Thoracic aorta (tissue), 2 donors: ENCODE measurements around the gene DZIP1. TPM values are rescaled to one million over a fixed set of nuclear protein-coding genes. Genes with fewer than 3 reads are reported as not detected.

Source experiments
- ATAC-seq: fragments of 150-250 bp; one replicate; pipeline ENCODE4 v1.8.0; 2017; ENCODE audit warnings: low read depth; ENCODE audit not compliant: insufficient number of reproducible peaks, low FRiP score
- DNase-seq: peaks from one replicate; pipeline ENCODE4 v3.0.0-alpha.2; 2020; ENCODE audit warnings: low spot score
- H3K27ac ChIP-seq, 2 donors: fragments of 200-600 bp; sonication (generic); 1 replicate in 1 of 2; 2 replicates in 1 of 2; pipeline ENCODE4 v1.5.1; 2016; ENCODE audit warnings: mild to moderate bottlenecking in 2 of 2, moderate library complexity in 2 of 2
- H3K27me3 ChIP-seq: fragments of 200-600 bp; sonication (generic); replicated peaks from 2 replicates; pipeline ENCODE4 v1.6.0; 2016; ENCODE audit warnings: mild to moderate bottlenecking; ENCODE audit not compliant: insufficient read depth
- H3K36me3 ChIP-seq: fragments of 200-600 bp; sonication (generic); one replicate; pipeline ENCODE4 v1.5.1; 2016
- H3K4me1 ChIP-seq, 2 donors: fragments of 200-600 bp; sonication (generic); 1 replicate in 1 of 2; 2 replicates in 1 of 2; pipeline versions ENCODE4 v1.5.1 to v1.6.0; 2016; ENCODE audit warnings: low read depth in 2 of 2, mild to moderate bottlenecking in 1 of 2; ENCODE audit not compliant: control insufficient read depth in 1 of 2
- H3K4me3 ChIP-seq: fragments of 200-600 bp; sonication (generic); 2 replicates; pipeline ENCODE4 v1.5.1; 2016; ENCODE audit warnings: mild to moderate bottlenecking
- H3K9me3 ChIP-seq: fragments of 200-600 bp; sonication (generic); 2 replicates; pipeline ENCODE4 v1.5.1; 2016
- CTCF ChIP-seq: fragments of 200-600 bp; sonication (generic); IDR thresholded peaks from one replicate; pipeline ENCODE4 v1.5.1; 2019; ENCODE audit warnings: antibody characterized with exemption
- total RNA-seq, 2 donors: library from RNA; depleted of rRNA; stranded (reverse); fragments of >200 nt; gene quantifications; one replicate each; pipeline versions ENCODE4 v1.1.0 to v1.2.3, GENCODE V29; 2016

The DZIP1 gene
- total RNA-seq, 2 donors from 2014 or later = 24.5 to 26.0 TPM

- Histone ChIP-seq H3K4me3 (no peak overlapping the region), H3K4me1 (no peaks in the 10 kb centered on the region), H3K9me3 (no peaks in the 10 kb centered on the region), H3K36me3 (peaks cover 17% of the 10 kb centered on the region), H3K27ac (no peak overlapping the region), H3K27me3 (no peaks in the 10 kb centered on the region)
- no peak for ATAC-seq
- no peak for TF ChIP-seq CTCF
- DNase-seq = no peak
Observed at GRCh38 chr13:95620825-95621498, 23.5 kb downstream of the DZIP1 start.

- no peak for DNase-seq
- no peak for TF ChIP-seq CTCF
- Histone ChIP-seq H3K27ac (no peak overlapping the region), H3K9me3 (no peaks in the 10 kb centered on the region), H3K4me3 (no peak overlapping the region), H3K36me3 (peaks cover 17% of the 10 kb centered on the region), H3K27me3 (no peaks in the 10 kb centered on the region), H3K4me1 (no peaks in the 10 kb centered on the region)
- no peak for ATAC-seq
Observed at GRCh38 chr13:95620030-95620824, 24.3 kb downstream of the DZIP1 start.

GRCh38 chr13:95615539-95615938 is 29.0 kb downstream of the DZIP1 start:
- ATAC-seq = no peak

GRCh38 chr13:95614641-95615245 is 29.8 kb downstream of the DZIP1 start:
- TF ChIP-seq CTCF = no peak
- H3K36me3 ChIP-seq = peaks cover 8% of the 10 kb centered on the region
- no peaks in the 10 kb centered on the region for H3K9me3 ChIP-seq
- no peaks in the 10 kb centered on the region for H3K27me3 ChIP-seq
- H3K4me3 ChIP-seq = no peak overlapping the region
- H3K4me1 ChIP-seq = peaks cover 0 to 3% of the 10 kb centered on the region in 2 donors
- no peak overlapping the region for H3K27ac ChIP-seq
- no peak for DNase-seq
- ATAC-seq = no peak

More at GRCh38 chr13:95615539-95615938, 29.0 kb downstream of the DZIP1 start:
- H3K4me1 ChIP-seq = no peaks in the 10 kb centered on the region
- no peak overlapping the region for H3K27ac ChIP-seq
- TF ChIP-seq CTCF = no peak
- no peak overlapping the region for H3K4me3 ChIP-seq
- no peaks in the 10 kb centered on the region for H3K9me3 ChIP-seq
- no peaks in the 10 kb centered on the region for H3K27me3 ChIP-seq
- DNase-seq = no peak
- H3K36me3 ChIP-seq = peaks cover 16% of the 10 kb centered on the region
